Measurements from ENCODE around the gene MYLK3.

The MYLK3 gene

DNA sequence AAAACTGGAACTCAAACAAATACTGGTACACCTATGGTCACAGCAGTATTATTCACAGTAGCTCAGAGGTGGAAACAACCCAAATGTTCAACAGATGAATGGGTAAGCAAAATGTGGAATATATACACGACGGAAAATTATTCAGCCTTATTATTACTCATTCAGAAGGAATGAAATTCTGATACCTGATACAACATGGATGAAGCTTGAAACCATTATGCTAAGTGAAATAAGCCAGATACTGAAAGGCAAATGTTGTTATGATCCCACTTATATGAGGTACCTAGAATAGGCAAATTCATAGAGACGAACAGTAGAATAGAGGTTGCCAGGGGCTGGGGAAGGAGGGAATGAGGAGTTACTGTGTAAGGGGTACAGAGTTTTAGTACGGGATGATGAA lies 27.1 kb upstream of the MYLK3 start:
- Mint-ChIP-seq H3K4me3 (no peak overlapping the region), H3K27me3 (ENCODE audit: low read depth) (peaks cover 4% of the 10 kb centered on the region), H3K9me3 (no peaks in the 10 kb centered on the region), H3K36me3 (ENCODE audit: low read depth) (no peaks in the 10 kb centered on the region), H3K27ac (no peak overlapping the region), H3K4me1 (ENCODE audit: low read depth) (no peaks in the 10 kb centered on the region)

GRCh38 chr16:46774743-46775177 lies 26.6 kb upstream of the MYLK3 start:
- Mint-ChIP-seq H3K36me3 (ENCODE audit: low read depth) (no peaks in the 10 kb centered on the region), H3K4me1 (ENCODE audit: low read depth) (no peaks in the 10 kb centered on the region), H3K27ac (no peak overlapping the region), H3K9me3 (no peaks in the 10 kb centered on the region), H3K27me3 (ENCODE audit: low read depth) (peaks cover 4% of the 10 kb centered on the region), H3K4me3 (no peak overlapping the region)

- Mint-ChIP-seq H3K4me3 (no peak overlapping the region), H3K36me3 (ENCODE audit: low read depth) (no peaks in the 10 kb centered on the region), H3K27me3 (ENCODE audit: low read depth) (peaks cover 4% of the 10 kb centered on the region), H3K4me1 (ENCODE audit: low read depth) (no peaks in the 10 kb centered on the region), H3K27ac (no peak overlapping the region), H3K9me3 (no peaks in the 10 kb centered on the region)
Observed at GRCh38 chr16:46772463-46772862, 24.3 kb upstream of the MYLK3 start.

- peaks cover 2% of the 10 kb centered on the region for H3K4me1 Mint-ChIP-seq (ENCODE audit: low read depth)
- no peak overlapping the region for H3K4me3 Mint-ChIP-seq
- H3K27ac Mint-ChIP-seq, result no peak overlapping the region
- H3K36me3 Mint-ChIP-seq (ENCODE audit: low read depth), result no peaks in the 10 kb centered on the region
- no peaks in the 10 kb centered on the region for H3K9me3 Mint-ChIP-seq
- peaks cover 7% of the 10 kb centered on the region for H3K27me3 Mint-ChIP-seq (ENCODE audit: low read depth)
Observed at GRCh38 chr16:46768809-46769208, 20.7 kb upstream of the MYLK3 start.

DNA sequence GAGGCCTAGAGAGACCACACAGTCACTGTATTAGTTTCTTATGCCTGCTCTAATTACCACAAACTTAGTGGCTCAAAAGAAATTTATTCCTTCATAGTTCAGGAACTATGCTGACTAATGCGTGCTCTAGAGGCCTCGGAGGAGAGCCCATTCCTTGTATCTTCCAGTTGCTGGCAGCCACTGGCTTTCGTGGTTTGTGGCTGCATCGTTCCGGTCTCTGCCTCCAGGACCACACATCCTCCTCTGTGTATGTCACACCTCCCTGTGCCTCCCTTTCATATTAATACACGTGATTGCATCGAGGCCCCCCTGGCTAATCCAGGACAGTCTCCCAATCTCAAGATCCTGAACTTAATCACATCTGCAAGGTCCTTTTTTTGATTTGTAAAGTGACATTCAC lies 16.9 kb upstream of the MYLK3 start:
- Mint-ChIP-seq H3K9me3 (no peaks in the 10 kb centered on the region), H3K36me3 (ENCODE audit: low read depth) (no peaks in the 10 kb centered on the region), H3K4me3 (no peak overlapping the region), H3K27me3 (ENCODE audit: low read depth) (peaks cover 3% of the 10 kb centered on the region), H3K4me1 (ENCODE audit: low read depth) (peaks cover 2% of the 10 kb centered on the region), H3K27ac (no peak overlapping the region)

- Mint-ChIP-seq H3K4me1 (ENCODE audit: low read depth) (peaks cover 2% of the 10 kb centered on the region), H3K27ac (no peak overlapping the region), H3K27me3 (ENCODE audit: low read depth) (peaks cover 3% of the 10 kb centered on the region), H3K9me3 (no peaks in the 10 kb centered on the region), H3K36me3 (ENCODE audit: low read depth) (no peaks in the 10 kb centered on the region), H3K4me3 (no peak overlapping the region)
Observed at GRCh38 chr16:46763147-46763546, 15.0 kb upstream of the MYLK3 start.

GRCh38 chr16:46762583-46762982 lies 14.4 kb upstream of the MYLK3 start:
- Mint-ChIP-seq H3K4me1 (ENCODE audit: low read depth) (peaks cover 2% of the 10 kb centered on the region), H3K36me3 (ENCODE audit: low read depth) (no peaks in the 10 kb centered on the region), H3K9me3 (no peaks in the 10 kb centered on the region), H3K27me3 (ENCODE audit: low read depth) (peaks cover 3% of the 10 kb centered on the region), H3K27ac (no peak overlapping the region), H3K4me3 (no peak overlapping the region)

DNA sequence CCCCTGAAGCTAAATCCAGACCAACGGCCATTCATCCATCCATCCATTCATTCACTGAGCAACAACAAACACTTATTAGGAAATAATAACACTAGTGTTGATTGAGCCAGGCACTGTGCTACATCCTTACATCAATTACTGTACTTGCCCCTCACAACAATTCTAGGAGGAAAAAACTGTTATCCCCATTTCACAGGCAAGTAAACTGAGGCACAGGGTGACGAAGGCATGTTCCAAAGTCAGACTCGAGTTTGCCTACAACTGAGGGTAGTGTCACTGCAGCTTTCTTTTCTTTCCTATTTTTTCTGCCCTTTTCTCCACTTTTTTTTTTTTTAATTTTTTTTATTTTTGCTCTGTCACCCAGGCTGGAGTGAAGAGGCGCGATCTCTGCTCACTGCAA lies 11.2 kb upstream of the MYLK3 start:
- H3K4me3 Mint-ChIP-seq, result no peak overlapping the region
- no peaks in the 10 kb centered on the region for H3K9me3 Mint-ChIP-seq
- no peaks in the 10 kb centered on the region for H3K4me1 Mint-ChIP-seq (ENCODE audit: low read depth)
- H3K27ac Mint-ChIP-seq, result no peak overlapping the region
- no peaks in the 10 kb centered on the region for H3K27me3 Mint-ChIP-seq (ENCODE audit: low read depth)
- H3K36me3 Mint-ChIP-seq (ENCODE audit: low read depth), result no peaks in the 10 kb centered on the region

DNA sequence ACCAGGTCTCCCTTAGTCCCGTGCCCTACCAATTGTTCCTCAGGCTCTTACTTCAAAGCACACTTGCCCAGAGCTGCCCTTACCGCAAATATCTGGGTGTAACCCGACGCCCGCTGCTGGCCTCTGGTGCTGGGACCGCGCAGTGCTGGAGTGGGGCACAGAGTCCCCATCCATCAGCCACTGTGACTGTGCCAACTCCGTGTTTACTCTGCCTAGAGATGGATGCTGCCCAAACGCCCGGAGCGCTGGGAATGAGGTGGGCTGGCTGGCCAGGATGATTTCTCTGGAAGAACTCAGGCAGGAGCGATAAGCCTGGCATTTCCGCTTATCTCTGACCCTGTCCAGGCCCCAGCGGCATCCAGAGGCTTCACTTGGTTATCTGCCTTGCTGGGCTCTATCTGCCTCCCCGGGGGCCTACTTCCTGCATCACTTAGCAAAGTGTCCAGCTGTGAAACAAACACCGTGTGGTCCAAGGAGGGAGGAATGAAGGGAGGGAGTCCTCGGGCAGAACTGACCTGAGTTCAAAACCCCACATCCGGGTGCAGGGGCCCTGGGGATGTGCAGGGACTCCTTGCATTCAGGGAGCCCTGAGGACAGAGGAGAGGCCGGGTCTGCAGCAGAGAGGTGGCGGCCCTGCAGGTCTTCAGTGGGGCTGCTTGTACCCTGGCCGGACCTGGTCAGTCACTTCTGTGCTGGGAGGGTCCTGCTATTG lies 9.4 kb upstream of the MYLK3 start:
- H3K36me3 Mint-ChIP-seq (ENCODE audit: low read depth), result no peaks in the 10 kb centered on the region
- H3K4me3 Mint-ChIP-seq, result no peak overlapping the region
- H3K4me1 Mint-ChIP-seq (ENCODE audit: low read depth), result no peaks in the 10 kb centered on the region
- H3K9me3 Mint-ChIP-seq, result no peaks in the 10 kb centered on the region
- H3K27me3 Mint-ChIP-seq (ENCODE audit: low read depth), result no peaks in the 10 kb centered on the region
- H3K27ac Mint-ChIP-seq, result no peak overlapping the region

GRCh38 chr16:46756772-46757171 lies 8.6 kb upstream of the MYLK3 start:
- no peak overlapping the region for H3K4me3 Mint-ChIP-seq
- no peaks in the 10 kb centered on the region for H3K36me3 Mint-ChIP-seq (ENCODE audit: low read depth)
- no peaks in the 10 kb centered on the region for H3K9me3 Mint-ChIP-seq
- no peaks in the 10 kb centered on the region for H3K4me1 Mint-ChIP-seq (ENCODE audit: low read depth)
- H3K27me3 Mint-ChIP-seq (ENCODE audit: low read depth), result no peaks in the 10 kb centered on the region
- no peak overlapping the region for H3K27ac Mint-ChIP-seq

GRCh38 chr16:46753015-46753414 lies 4.9 kb upstream of the MYLK3 start:
- Mint-ChIP-seq H3K27me3 (ENCODE audit: low read depth) (no peaks in the 10 kb centered on the region), H3K9me3 (no peaks in the 10 kb centered on the region), H3K4me3 (no peak overlapping the region), H3K27ac (no peak overlapping the region), H3K36me3 (ENCODE audit: low read depth) (no peaks in the 10 kb centered on the region), H3K4me1 (ENCODE audit: low read depth) (no peaks in the 10 kb centered on the region)

DNA sequence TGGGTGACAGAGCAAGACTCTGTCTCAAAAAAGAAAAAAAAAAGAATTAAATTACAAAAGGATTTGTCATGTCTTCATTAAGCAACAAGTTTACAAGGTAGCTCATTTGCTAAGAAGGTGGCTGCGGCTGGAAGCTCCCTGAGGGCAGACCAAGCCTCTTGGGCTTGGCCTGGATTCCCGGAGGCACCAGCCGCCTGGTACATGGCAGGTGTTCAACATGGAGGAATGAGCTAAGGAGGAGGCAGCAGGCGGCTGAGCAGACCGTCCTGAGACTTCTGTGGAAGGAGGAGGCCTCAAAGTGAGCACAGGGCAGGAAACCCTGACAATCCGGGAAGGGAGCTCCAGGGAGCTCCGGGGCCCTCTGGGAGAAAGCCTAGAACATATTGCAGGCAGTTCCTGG lies 3.2 kb upstream of the MYLK3 start:
- Mint-ChIP-seq H3K4me1 (ENCODE audit: low read depth) (no peaks in the 10 kb centered on the region), H3K4me3 (no peak overlapping the region), H3K27me3 (ENCODE audit: low read depth) (no peaks in the 10 kb centered on the region), H3K9me3 (no peaks in the 10 kb centered on the region), H3K36me3 (ENCODE audit: low read depth) (no peaks in the 10 kb centered on the region), H3K27ac (no peak overlapping the region)

- Mint-ChIP-seq H3K27ac (no peak overlapping the region), H3K27me3 (ENCODE audit: low read depth) (no peaks in the 10 kb centered on the region), H3K9me3 (no peaks in the 10 kb centered on the region), H3K4me1 (ENCODE audit: low read depth) (no peaks in the 10 kb centered on the region), H3K36me3 (ENCODE audit: low read depth) (no peaks in the 10 kb centered on the region), H3K4me3 (no peak overlapping the region)
Observed at GRCh38 chr16:46748775-46749705, 896 bp upstream of the MYLK3 start.

DNA sequence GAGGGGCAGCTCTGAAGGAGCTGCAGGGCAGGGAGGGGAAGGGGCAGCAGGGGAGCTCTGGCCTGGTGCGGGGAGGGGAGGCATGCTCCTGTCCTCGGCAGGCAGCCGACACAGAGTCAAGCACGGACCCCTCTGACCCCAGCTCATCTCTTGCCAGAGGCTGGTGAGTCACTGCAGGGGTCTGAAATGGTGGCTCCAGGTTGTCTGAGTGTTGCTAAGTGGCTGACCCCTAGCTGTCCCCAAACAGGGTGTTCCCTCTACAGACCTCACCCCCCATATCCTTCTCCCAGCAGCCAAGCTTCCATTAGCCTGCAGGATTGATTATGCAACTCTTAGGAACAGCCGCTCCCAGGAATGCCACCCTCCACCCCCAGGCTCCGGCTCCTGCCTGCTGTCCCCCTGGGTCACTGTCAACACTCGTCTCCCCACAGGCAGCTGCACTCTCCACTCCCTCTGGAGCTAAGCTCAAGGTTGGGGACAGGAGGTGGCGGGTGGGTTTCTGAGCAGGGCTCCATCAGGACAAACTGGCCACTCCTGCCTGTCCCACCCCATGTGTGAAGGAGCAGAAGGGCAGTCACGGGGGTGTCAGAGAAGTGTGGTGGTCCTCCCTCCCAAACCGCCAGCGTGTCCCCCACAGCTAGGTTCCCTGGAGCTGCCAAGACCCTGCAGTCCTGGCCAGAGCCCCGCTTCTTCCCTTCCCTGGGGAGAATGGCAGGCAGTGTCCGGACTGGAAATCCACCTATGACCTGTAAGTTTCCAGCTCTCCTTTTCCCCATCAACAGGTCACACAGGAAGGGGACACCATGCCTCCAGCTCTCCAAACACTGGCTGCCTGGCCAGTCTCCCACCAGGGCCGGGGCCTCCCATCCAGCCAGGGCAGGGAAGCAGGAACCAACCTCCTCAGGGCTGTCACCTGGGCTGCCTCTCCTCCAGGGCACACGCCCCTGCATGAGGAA lies 1.0 kb downstream of the MYLK3 start:
- H3K27me3 Mint-ChIP-seq (ENCODE audit: low read depth), result no peaks in the 10 kb centered on the region
- no peaks in the 10 kb centered on the region for H3K36me3 Mint-ChIP-seq (ENCODE audit: low read depth)
- H3K4me1 Mint-ChIP-seq (ENCODE audit: low read depth), result peaks cover 5% of the 10 kb centered on the region
- H3K4me3 Mint-ChIP-seq, result no peak overlapping the region
- H3K9me3 Mint-ChIP-seq, result no peaks in the 10 kb centered on the region
- H3K27ac Mint-ChIP-seq, result no peak overlapping the region

All from T-helper 1 cell treated with Interleukin-12 subunit alpha and Interleukin-12 subunit beta and Interleukin-4 antibody, amounts not matched to agents 30 μg/mL and 1 μg/mL, for 36 hours (primary cell).